K562 (cell line): Measurements from ENCODE around the gene GNB5. TPM values are rescaled to one million over a fixed set of nuclear protein-coding genes. Genes with fewer than 3 reads are reported as not detected.

Source experiments
- BRF2 ChIP-seq: IDR thresholded peaks from 3 replicates; pipeline ENCODE4 v1.6.1; 2011; ENCODE audit warnings: borderline replicate concordance, mild to moderate bottlenecking; ENCODE audit not compliant: insufficient read length, insufficient read depth
- CBX3 ChIP-seq, 2 experiments: IDR thresholded peaks; 1 replicate in 1 of 2; 2 replicates in 1 of 2; pipeline ENCODE4 v1.6.1; 2012; ENCODE audit warnings: inconsistent platforms in 2 of 2, low read length in 2 of 2, borderline replicate concordance in 1 of 2, control low read depth in 1 of 2
- CHAMP1 ChIP-seq: fragments of 450-650 bp; IDR thresholded peaks from 2 replicates; pipeline ENCODE4 v1.6.1; 2016; ENCODE audit warnings: mild to moderate bottlenecking
- CHD2 ChIP-seq: IDR thresholded peaks from 2 replicates; pipeline ENCODE4 v1.6.1; 2011; ENCODE audit warnings: low read depth, low read length
- NEUROD1 ChIP-seq: fragments of 150-350 bp; IDR thresholded peaks from 2 replicates; pipeline ENCODE4 v1.6.1; 2014; ENCODE audit warnings: borderline replicate concordance, low read length, low read depth; ENCODE audit not compliant: partially characterized antibody
- RNF219 ChIP-seq: fragments of 250-450 bp; sonication (Bioruptor Pico); IDR thresholded peaks from 2 replicates; pipeline ENCODE4 v1.5.0; 2022; ENCODE audit warnings: mild to moderate bottlenecking
- SMC3 ChIP-seq: conservative IDR thresholded peaks from 2 replicates; pipeline ENCODE4 v1.6.1; 2011; ENCODE audit warnings: low read depth, low read length, improper control_type of control experiment; ENCODE audit not compliant: insufficient read depth
- SNAPC5 ChIP-seq: fragments of 250-450 bp; sonication (Bioruptor Pico); IDR thresholded peaks from 2 replicates; pipeline ENCODE4 v1.8.0; 2021; ENCODE audit warnings: moderate library complexity, mild to moderate bottlenecking, inconsistent platforms
- THRAP3 ChIP-seq: fragments of 450-650 bp; IDR thresholded peaks from 2 replicates; pipeline ENCODE4 v1.6.1; 2016; ENCODE audit warnings: mild to moderate bottlenecking, inconsistent platforms, borderline replicate concordance
- USF2 ChIP-seq: sonication (generic); formaldehyde crosslinking; IDR thresholded peaks from 2 replicates; pipeline ENCODE4 v1.5.0; 2020; ENCODE audit warnings: missing genetic modification reagents
- ZFP36 ChIP-seq: fragments of 150-350 bp; IDR thresholded peaks from 2 replicates; pipeline ENCODE4 v1.6.1; 2018; ENCODE audit warnings: low read length, low read depth; ENCODE audit not compliant: partially characterized antibody
- ZNF24 ChIP-seq: fragments of 450-650 bp; IDR thresholded peaks from 2 replicates; pipeline ENCODE4 v1.6.1; 2016
- polyA plus RNA-seq, 8 experiments: library from polyadenylated mRNA; depleted of rRNA in 4 of 8; stranded (reverse) in 5 of 8; unstranded in 3 of 8; fragments of >200 nt; fragmentation: Nextera tagmentation in 2 of 8; fragmentation: Illumina TruSeq in 1 of 8; extraction: Ambion mirVana in 2 of 8; extraction: Trizol in 1 of 8; gene quantifications; 2 replicates each; pipeline versions ENCODE4 v1.2.1 to v1.2.3, GENCODE V29; 2011 to 2014; ENCODE audit warnings: inconsistent platforms in 1 of 8, missing spikeins in 1 of 8
- total RNA-seq, 7 experiments: library from RNA; depleted of rRNA in 6 of 7; stranded (reverse); fragments of >200 nt in 6 of 7; fragmentation: Illumina TruSeq in 2 of 7; extraction: Trizol in 2 of 7; gene quantifications; 2 replicates each; pipeline versions ENCODE4 v1.2.1 to v1.2.3, GENCODE V29; 2011 to 2021; ENCODE audit warnings: low replicate concordance in 1 of 7

GNB5 gene
- total and polyA plus RNA-seq, 9 of the 15 experiments (the other 6 are each of a cell fraction or from before 2014, with no cell fraction given), result 0.11 to 2.1 (median 0.77) TPM

GRCh38 chr15:52076889-52077781 lies 114.1 kb downstream of the GNB5 start (continued):
- TF ChIP-seq CHAMP1, result no peak
- TF ChIP-seq RNF219, result no peak
- peak; percentile 91 for TF ChIP-seq ZNF24
- TF ChIP-seq CHD2, result no peak
- TF ChIP-seq NEUROD1, result no peak
- no peak for TF ChIP-seq SMC3
- TF ChIP-seq SNAPC5 (CRISPR knock-in tag), result no peak
- TF ChIP-seq CBX3 (IDR thresholded peaks at IDR 0.05; ENCODE audit: borderline replicate concordance in 1 of 2, low read length in 2 of 2), result no peak
- TF ChIP-seq THRAP3, result no peak
- no peak for TF ChIP-seq ZFP36
- no peak for TF ChIP-seq BRF2
- TF ChIP-seq USF2 (CRISPR knock-in tag), result no peak
